ENCODE measurements around the gene VAC14.

- TF ChIP-seq TAF1 (IDR thresholded peaks at IDR 0.05; ENCODE audit: borderline replicate concordance, low read depth, low read length), result no peak
- no peak for TF ChIP-seq POLR2A (IDR thresholded peaks at IDR 0.05; ENCODE audit: low read depth, low read length)
Observed at GRCh38 chr16:70678121-70678897, 122.6 kb downstream of the VAC14 start.
